GM19035 (cell line): ENCODE measurements around the gene PINK1.
"Not testable (repeated sequence)": the region's sequence is repeated elsewhere in the genome, so short reads cannot be mapped to it uniquely, and the experiment has no call there.

Experiments used
- ATAC-seq: cut with Tn5 transposase; IDR thresholded peaks from one replicate; pipeline ENCODE4 v1.9.1; 2021; ENCODE audit not compliant: unreplicated experiment

PINK1 gene

GRCh38 chr1:20644416-20644815 lies 11.2 kb downstream of the PINK1 start:
- ATAC-seq: no peak

DNA sequence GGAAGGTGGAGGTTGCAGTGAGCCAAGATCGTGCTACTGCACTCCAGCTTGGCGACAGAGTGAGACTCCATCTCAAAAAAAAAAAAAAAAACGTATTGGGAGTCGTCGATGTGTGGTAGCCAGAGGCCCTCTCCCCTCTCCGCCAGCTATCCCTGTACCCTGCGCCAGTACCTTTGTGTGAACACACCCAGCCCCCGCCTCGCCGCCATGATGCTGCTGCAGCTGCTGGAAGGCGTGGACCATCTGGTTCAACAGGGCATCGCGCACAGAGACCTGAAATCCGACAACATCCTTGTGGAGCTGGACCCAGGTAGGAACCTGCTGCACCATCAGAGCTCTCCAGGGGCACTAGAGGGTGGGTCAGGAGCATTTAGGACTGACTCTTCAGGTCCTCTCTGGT lies 12.2 kb downstream of the PINK1 start:
- ATAC-seq: no peak

DNA sequence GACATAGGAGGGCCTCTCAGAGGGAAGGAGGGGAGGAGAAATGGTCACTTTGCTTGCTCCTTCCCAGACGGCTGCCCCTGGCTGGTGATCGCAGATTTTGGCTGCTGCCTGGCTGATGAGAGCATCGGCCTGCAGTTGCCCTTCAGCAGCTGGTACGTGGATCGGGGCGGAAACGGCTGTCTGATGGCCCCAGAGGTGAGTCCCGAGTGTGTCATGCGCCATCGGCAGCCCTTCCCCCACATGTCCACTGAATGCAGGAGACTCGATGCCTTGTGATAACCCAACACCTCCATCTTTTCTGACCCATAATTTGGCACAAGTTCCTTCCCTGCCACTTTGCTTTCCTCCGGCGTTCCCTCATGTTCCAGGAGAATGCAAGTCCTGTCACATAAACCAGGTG lies 15.2 kb downstream of the PINK1 start:
- ATAC-seq: no peak

DNA sequence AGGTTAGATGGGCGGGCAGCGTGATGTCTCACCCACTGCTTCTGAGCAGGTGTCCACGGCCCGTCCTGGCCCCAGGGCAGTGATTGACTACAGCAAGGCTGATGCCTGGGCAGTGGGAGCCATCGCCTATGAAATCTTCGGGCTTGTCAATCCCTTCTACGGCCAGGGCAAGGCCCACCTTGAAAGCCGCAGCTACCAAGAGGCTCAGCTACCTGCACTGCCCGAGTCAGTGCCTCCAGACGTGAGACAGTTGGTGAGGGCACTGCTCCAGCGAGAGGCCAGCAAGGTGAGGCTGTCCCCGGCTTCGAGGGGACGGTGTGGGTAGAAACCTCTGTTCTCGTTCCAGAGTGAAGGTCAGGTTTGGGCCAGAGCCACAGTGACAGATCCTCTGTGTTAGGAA lies 15.7 kb downstream of the PINK1 start:
- ATAC-seq: no peak

GRCh38 chr1:20652300-20652699 lies 19.0 kb downstream of the PINK1 start:
- no peak for ATAC-seq

GRCh38 chr1:20654104-20654690 lies 20.9 kb downstream of the PINK1 start:
- no peak for ATAC-seq

GRCh38 chr1:20657024-20657423 lies 23.8 kb downstream of the PINK1 start:
- ATAC-seq: no peak

DNA sequence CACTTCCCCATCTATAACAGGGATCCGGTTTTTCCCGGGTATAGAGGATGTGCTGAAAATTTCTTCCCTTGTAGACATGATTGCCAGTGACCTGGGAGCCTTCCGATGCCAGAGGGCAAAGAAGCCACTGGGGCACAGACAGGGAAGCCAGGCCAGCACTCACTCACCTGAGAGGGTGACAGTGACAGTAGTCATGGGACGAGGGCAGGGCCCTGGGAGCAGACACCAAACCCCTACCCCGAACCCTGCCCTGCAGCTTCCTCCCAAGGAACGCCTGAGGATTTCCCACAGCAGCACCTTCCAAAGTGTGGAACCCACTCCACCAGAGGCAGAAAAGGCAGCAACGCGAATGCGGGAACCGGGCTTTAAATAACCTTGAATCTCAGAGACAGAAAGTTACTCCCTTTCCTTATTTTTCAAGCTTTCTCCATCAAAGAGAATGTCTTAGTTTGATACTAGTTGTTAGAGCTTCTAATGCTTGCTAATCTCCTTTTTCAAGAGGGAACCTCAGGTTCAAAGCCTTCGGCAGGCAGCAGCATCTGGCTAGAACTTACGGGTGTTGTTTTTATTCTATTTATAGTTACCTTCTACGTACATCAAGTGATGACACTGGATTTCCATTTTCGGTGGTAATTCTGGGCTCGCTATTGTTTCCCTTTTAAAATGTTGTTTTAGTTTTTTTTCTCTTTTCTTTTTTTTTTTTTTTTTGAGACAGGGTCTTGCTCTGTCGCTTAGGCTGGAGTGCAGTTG lies 25.1 kb downstream of the PINK1 start:
- ATAC-seq: no peak

- no peak for ATAC-seq
Measured at GRCh38 chr1:20660363-20660762, 27.1 kb downstream of the PINK1 start.

DNA sequence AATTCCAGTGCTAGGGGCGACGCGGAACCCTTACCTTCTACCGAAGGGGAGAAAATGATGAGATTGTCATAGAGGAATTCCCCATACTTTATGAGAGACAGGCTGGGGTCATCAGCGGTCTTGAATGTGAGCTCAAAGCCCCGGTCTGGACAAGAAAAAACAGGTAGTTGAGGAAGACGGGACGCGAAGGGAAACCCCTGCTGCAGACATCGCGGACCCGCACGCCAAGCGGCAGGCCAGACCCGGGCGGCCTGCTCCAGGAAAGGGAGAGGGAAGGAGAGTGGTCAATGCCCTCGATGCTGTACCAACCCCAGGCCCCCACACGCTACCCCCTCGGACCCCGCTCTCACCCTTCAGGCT lies 27.6 kb downstream of the PINK1 start:
- peak; percentile 16 for ATAC-seq

DNA sequence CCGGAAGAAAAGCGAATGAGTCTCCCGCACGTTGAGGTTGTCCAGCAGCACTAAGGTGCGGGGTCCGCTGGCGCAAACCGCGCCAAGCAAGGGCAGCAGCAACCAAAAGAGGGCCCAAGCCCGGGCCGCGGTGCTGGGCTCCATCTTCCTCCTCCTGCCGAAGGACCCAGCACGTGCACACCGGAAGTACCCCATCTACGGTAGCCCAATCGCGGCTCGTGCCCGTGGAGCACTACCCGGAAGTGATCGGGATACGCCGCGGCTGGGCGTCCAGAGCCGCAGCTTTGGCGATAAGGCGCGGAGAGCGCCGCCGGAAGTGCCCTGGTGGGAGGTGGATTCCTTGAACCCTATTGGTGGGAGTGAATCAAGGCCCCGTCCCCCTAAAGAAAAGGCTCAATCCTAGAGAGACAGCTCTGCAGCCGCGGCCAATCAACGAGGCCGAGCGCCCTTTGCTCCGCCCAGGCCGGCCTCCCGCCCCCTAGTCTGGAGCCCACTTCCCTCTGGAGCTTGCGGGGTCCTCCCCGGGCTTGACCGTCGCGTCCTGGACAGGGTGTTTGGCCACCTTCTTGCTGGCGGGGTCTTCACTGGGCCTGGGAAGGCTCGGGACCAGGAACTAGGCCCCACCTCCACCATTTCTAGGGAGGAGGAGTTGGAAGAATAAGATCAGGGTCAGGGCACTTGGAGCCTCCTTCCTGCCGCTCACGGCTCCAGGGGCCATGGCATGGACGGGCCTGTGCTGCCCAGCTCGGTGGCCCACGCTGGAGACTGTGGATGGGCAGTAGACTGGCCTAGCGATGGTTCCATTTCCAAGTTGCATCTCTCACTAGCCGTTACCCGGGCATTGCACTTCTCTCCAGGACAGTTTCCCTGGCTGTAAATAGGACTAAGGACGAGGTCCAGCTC lies 28.2 kb downstream of the PINK1 start, which contains the start of gene DDOST:
DDOST (minus strand) TSS at position 163 of the 903 bp plus-strand sequence; CDS start at position 144, 19 bp downstream.
- ATAC-seq: peak; percentile 95

DNA sequence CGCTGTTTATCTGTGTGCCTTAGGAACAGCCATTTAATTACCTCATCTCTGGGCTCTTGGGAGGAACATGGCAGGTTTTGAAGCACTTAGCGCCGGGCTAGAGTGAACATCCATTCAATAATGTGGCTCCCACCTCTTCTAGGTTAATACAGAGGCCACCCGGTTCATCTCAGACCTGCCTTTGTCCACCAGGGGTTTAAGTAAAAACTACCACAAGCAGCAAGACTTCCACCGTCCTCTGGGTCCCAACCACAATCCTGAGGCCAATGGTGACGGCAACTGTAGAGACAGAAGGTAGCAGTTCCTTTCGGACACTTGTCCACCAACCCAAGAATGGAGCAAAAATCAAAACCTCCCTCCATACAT lies 28.8 kb downstream of the PINK1 start:
- ATAC-seq: no peak

DNA sequence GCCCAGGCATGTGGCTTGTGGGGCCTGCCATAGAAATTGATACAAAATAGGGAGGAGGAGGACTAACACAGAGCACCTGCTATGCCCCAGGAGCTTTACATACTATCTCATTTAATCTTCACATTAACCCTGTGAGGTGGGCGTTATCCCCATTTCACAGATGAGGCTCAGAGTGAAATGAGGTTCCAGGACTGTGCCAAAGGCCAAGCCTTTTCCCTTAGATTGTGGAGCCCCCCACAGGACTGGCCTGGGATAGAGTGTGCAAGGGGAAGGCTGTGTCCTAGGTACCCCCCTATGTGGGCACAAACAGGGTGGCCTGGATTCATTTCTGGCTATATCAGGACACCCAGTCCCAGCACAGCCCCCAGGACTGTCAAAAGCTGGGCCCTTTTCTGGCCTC lies 30.1 kb downstream of the PINK1 start:
- no peak for ATAC-seq

- no peak for ATAC-seq
Measured at GRCh38 chr1:20663969-20664715, 30.9 kb downstream of the PINK1 start.

GRCh38 chr1:20665726-20666125 lies 32.5 kb downstream of the PINK1 start:
- no peak for ATAC-seq

DNA sequence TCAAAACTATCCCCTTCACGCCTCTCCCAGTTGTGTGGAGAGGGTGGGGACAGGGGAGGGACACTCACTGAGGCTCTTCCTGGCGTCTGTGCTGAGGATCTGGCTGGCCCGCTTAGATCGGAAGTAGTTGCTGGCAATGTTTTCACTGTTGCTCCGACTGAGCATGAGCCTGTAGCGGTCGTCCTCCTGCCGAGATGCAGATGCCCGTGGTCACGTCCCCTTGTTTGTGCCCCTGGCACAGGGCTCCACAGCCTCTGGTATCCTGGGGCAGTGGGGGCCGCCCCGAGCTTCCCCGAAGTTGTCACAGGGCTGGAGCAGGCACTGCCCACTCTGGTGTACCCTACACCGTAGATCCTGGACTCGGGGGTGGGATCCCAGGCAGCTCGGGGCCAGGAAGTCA lies 32.9 kb downstream of the PINK1 start:
- ATAC-seq: no peak

GRCh38 chr1:20666804-20667203 lies 33.5 kb downstream of the PINK1 start:
- ATAC-seq: no peak

- no peak for ATAC-seq
Measured at GRCh38 chr1:20668581-20668980, 35.3 kb downstream of the PINK1 start.

GRCh38 chr1:20670936-20671335 lies 37.7 kb downstream of the PINK1 start:
- ATAC-seq: no peak

GRCh38 chr1:20672265-20672632 lies 39.0 kb downstream of the PINK1 start:
- no peak for ATAC-seq

DNA sequence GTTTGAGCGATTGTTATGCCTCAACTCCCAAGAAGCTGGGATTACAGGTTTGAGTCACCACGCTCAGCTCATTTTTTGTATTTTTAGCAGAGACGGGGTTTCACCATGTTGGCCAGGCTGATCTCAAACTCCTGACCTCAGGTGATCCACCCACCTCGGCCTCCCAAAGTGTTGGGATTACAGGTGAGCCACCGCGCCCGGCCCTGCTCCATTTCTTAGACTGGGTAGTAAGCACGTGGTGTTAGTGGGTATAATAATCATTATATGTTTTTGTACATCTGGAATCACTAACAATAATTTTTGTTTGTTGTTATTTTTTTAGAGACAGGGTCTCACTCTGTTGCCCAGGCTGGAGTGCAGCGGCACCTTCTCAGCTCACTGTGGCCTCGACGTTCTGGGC lies 40.4 kb downstream of the PINK1 start:
- ATAC-seq: not testable (repeated sequence)
